ENCODE data around the gene KIAA1671.

KIAA1671 gene

DNA sequence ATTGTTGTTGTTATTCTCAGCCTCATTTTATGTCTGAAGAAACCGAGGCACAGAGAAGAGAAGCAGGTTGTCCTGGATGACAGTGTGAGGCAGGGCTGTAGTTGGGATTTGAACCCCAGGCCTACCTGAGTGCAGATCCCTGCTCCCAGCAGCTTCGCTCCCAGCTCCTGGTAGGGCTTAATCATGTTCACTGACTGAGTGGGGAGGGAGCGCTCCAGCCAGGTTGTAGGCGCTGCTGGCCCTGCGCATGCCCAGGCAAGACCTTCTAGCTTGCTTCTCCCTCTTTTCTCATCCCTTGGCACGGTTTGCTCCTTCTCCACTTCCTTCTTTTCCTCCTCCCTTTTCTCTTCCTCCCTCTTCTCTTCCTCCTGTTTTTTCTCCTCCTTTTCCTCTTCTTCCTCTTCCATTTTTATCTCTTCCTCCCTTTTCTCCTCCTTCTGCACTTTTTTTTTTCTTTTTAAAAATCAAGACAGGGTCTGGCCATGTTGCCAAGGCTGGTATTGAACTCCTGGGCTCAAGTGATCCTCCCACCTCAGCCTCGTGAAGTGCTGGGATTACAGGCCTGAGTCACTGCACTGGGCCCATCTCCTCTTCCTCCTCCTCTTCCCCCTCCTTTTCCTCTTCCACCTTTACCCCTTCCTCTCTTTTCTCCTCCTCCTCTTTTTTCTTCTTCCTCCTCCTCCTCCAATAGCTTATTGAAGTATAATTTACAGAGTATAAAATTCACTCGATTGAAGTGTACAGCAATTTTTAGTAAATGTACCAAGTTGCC, 109.3 kb downstream of the KIAA1671 start:
- Histone ChIP-seq H3K4me1 (ENCODE audit: insufficient read depth, low read length, severe bottlenecking) (no peaks in the 10 kb centered on the region), H2AFZ (ENCODE audit: low read length) (no peak overlapping the region), H4K20me1 (ENCODE audit: insufficient read depth, low read length) (no peaks in the 10 kb centered on the region), H3K27me3 (ENCODE audit: insufficient read depth, low read length) (no peaks in the 10 kb centered on the region), H3K9me3 (ENCODE audit: low read length) (no peaks in the 10 kb centered on the region), H3K9ac (ENCODE audit: low read length) (no peak overlapping the region), H3K4me2 (ENCODE audit: low read length) (no peak overlapping the region), H3K9me2 (ENCODE audit: low read depth, low read length) (no peaks in the 10 kb centered on the region), H3K27ac (ENCODE audit: low read depth, low read length, poor library complexity, severe bottlenecking) (no peak overlapping the region), H3K36me3 (ENCODE audit: insufficient read depth, low read length) (no peaks in the 10 kb centered on the region), H3F3A (ENCODE audit: insufficient read depth, low read length) (no peaks in the 10 kb centered on the region), H3K79me2 (ENCODE audit: insufficient read depth, low read length) (no peaks in the 10 kb centered on the region), H3K4me3 (ENCODE audit: low read depth, low read length, poor library complexity, severe bottlenecking) (no peak overlapping the region)
- TF ChIP-seq EZH2 (IDR thresholded peaks at IDR 0.05; ENCODE audit: borderline replicate concordance, low read length): no peak
- TF ChIP-seq, protein P1, sequence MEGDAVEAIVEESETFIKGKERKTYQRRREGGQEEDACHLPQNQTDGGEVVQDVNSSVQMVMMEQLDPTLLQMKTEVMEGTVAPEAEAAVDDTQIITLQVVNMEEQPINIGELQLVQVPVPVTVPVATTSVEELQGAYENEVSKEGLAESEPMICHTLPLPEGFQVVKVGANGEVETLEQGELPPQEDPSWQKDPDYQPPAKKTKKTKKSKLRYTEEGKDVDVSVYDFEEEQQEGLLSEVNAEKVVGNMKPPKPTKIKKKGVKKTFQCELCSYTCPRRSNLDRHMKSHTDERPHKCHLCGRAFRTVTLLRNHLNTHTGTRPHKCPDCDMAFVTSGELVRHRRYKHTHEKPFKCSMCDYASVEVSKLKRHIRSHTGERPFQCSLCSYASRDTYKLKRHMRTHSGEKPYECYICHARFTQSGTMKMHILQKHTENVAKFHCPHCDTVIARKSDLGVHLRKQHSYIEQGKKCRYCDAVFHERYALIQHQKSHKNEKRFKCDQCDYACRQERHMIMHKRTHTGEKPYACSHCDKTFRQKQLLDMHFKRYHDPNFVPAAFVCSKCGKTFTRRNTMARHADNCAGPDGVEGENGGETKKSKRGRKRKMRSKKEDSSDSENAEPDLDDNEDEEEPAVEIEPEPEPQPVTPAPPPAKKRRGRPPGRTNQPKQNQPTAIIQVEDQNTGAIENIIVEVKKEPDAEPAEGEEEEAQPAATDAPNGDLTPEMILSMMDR (IDR thresholded peaks at IDR 0.05; ENCODE audit: low read length): no peak

DNA sequence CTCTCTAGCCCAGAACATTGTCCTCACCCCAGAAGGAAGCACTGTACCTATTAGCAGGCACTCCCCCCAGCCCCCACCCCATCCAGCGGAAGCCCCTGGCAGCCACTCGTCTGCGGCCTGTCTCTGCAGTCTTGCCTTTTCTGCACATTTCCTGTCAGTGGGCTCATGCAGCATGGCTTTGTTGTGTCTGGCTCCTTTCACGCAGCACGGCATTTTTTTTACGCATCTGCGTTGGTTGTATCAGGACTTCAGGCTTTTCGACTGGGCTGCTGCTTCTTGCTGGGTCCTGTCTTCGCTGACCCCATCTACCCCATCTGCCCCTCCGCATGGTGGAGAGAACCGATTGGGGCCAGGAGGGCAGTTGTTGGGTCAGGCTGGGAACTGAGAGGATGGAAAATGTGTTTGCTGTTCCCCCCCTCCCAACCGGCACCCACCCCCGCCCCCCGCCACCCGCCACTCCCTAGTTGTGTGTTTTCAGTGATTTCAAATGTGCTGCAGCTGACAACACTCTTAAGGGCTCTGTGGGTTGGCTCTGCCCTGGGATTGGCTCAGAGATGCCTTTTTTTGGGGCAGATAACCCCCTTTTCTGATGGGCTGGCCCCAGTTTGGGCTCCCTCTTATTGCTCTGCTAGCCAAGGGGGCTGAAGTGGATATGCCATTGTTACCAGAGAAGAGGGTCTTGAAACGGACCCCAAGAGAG, 110.0 kb downstream of the KIAA1671 start:
- no peaks in the 10 kb centered on the region for H3K27me3 ChIP-seq (ENCODE audit: insufficient read depth, low read length)
- no peak overlapping the region for H3K4me2 ChIP-seq (ENCODE audit: low read length)
- no peak overlapping the region for H3K27ac ChIP-seq (ENCODE audit: low read depth, low read length, poor library complexity, severe bottlenecking)

DNA sequence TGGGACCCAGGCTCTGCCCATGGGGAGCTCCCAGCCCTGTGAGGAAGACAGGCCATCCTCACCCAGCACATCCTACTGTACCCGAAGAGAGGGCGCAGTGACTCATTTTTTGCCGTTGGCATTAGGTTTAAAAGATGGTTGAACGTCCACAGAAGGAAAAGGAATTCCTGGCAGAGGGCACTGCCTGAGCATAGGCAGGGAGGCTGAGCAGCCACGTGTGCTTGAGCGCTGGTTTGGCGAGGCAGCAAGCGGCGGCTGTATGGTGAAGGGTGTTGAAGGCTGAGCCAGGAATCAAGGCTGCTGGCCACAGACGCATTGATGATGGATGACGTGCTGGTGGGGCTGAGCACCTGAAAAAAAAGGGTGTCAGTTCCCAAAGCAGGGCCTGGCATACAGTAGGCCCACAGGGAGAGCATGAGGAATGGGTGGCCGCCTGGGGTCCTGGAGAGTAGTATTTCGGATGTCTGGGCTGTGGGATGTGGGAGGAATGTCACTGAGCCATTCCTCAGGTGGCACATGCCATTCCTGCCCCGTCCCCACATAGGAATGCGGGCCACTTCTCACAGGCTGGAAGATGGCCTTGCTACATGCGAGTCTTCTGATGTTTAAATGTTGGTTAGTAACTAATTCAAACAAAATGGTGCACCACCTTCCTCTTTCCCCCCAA, 112.5 kb downstream of the KIAA1671 start:
- Histone ChIP-seq H3K4me2 (ENCODE audit: low read length) (no peak overlapping the region), H4K20me1 (ENCODE audit: insufficient read depth, low read length) (no peaks in the 10 kb centered on the region), H3K9me2 (ENCODE audit: low read depth, low read length) (no peaks in the 10 kb centered on the region), H3K27me3 (ENCODE audit: insufficient read depth, low read length) (no peaks in the 10 kb centered on the region), H3K9ac (ENCODE audit: low read length) (no peak overlapping the region), H3K27ac (ENCODE audit: low read depth, low read length, poor library complexity, severe bottlenecking) (no peak overlapping the region), H3K4me1 (ENCODE audit: insufficient read depth, low read length, severe bottlenecking) (no peaks in the 10 kb centered on the region), H3K36me3 (ENCODE audit: insufficient read depth, low read length) (no peaks in the 10 kb centered on the region), H3F3A (ENCODE audit: insufficient read depth, low read length) (no peaks in the 10 kb centered on the region), H3K79me2 (ENCODE audit: insufficient read depth, low read length) (no peaks in the 10 kb centered on the region), H3K4me3 (ENCODE audit: low read depth, low read length, poor library complexity, severe bottlenecking) (no peak overlapping the region), H2AFZ (ENCODE audit: low read length) (no peak overlapping the region), H3K9me3 (ENCODE audit: low read length) (no peaks in the 10 kb centered on the region)
- TF ChIP-seq EZH2 (IDR thresholded peaks at IDR 0.05; ENCODE audit: borderline replicate concordance, low read length): no peak
- TF ChIP-seq, protein P1 (IDR thresholded peaks at IDR 0.05; ENCODE audit: low read length): no peak

More for the DNA sequence above, 110.0 kb downstream of the KIAA1671 start:
- Histone ChIP-seq H3K9me3 (ENCODE audit: low read length) (no peaks in the 10 kb centered on the region), H3K9ac (ENCODE audit: low read length) (no peak overlapping the region), H4K20me1 (ENCODE audit: insufficient read depth, low read length) (no peaks in the 10 kb centered on the region), H3K79me2 (ENCODE audit: insufficient read depth, low read length) (no peaks in the 10 kb centered on the region), H3K36me3 (ENCODE audit: insufficient read depth, low read length) (no peaks in the 10 kb centered on the region), H3F3A (ENCODE audit: insufficient read depth, low read length) (no peaks in the 10 kb centered on the region), H2AFZ (ENCODE audit: low read length) (no peak overlapping the region), H3K4me3 (ENCODE audit: low read depth, low read length, poor library complexity, severe bottlenecking) (no peak overlapping the region), H3K9me2 (ENCODE audit: low read depth, low read length) (no peaks in the 10 kb centered on the region), H3K4me1 (ENCODE audit: insufficient read depth, low read length, severe bottlenecking) (no peaks in the 10 kb centered on the region)
- no peak for TF ChIP-seq EZH2 (IDR thresholded peaks at IDR 0.05; ENCODE audit: borderline replicate concordance, low read length)
- TF ChIP-seq, protein P1 (IDR thresholded peaks at IDR 0.05; ENCODE audit: low read length): no peak
